Measurements from ENCODE around the gene FN3K.

The FN3K gene

DNA sequence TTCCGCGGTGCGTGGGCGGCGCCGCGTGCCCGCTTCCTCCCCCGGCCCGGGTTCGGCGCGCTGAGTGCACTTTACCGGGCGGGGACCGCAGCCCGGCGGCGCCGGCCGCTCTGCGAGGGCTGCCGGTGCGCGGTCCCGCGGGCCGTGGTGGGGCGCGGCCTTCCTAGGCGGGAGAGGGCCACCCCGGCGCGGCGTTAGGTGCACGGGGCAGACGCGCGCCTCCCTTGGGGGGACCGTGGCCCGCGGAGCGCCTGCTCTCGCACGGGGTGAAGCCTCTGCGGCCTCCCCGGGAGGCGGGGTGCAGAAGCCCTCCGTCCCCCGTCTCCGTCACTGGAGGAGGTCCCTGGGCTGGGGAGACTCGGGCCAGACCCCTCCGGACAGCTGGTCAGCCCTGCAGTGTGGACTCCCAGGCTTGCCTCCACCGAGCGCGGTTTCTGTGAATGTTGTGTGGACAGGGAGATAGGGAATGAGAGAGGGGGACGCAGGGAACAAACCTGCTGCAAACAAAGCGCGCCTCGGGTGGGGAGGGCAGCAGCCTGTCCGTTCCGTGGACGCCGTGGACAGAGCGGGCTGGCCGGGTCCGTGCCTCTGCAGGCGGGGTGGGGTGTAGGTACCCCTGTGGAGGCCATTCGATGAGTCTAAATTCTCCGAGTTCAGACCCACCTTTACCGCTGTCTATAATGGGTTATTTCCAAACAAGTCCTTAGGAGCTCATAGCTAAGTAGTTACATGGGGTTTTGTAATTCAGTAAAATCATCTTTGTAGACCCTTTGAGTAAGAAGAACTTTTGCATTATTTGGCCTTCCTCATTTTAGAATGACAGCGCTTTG is 17.2 kb downstream of the FN3K start:
- H2BK12ac ChIP-seq (ENCODE audit: low read length in 2 of 2): no peak overlapping the region
- H4K8ac ChIP-seq (ENCODE audit: low read length): peak overlapping the region; percentile 66
- peak overlapping the region; percentile 75 for H2BK120ac ChIP-seq (ENCODE audit: low read depth, low read length)
- H3K9ac ChIP-seq (ENCODE audit: low read length): peak overlapping the region; percentile 87
- DNase-seq: peak; percentile 65
- H2AK5ac ChIP-seq (ENCODE audit: low read length, severe bottlenecking): no peak overlapping the region
- WGBS: 2% methylated on average over 42 of the region's 72 CpGs
- no peak overlapping the region for H4K91ac ChIP-seq (ENCODE audit: low read length)
- peaks cover 3 to 8% of the 10 kb centered on the region in 2 experiments for H3K36me3 ChIP-seq (ENCODE audit: control insufficient read depth in 1 of 2, insufficient read depth in 2 of 2, low read depth in 1 of 2, low read length in 2 of 2)
- peak overlapping the region in 1 of 2 experiments; percentile 86 for H3K18ac ChIP-seq (ENCODE audit: low read depth in 1 of 2, low read length in 2 of 2)
- peak overlapping the region; percentile 97 for H3K4me2 ChIP-seq (ENCODE audit: low read length, poor library complexity, severe bottlenecking)
- H3K27me3 ChIP-seq (ENCODE audit: control insufficient read depth in 1 of 2, insufficient read depth in 1 of 2, low read length in 2 of 2): no peaks in the 10 kb centered on the region
- peak overlapping the region; percentile 86 for H2AFZ ChIP-seq (ENCODE audit: low read depth, low read length)
- no peak overlapping the region for H3K27ac ChIP-seq (ENCODE audit: low read length, poor library complexity, severe bottlenecking)
- H3K23ac ChIP-seq (ENCODE audit: low read length in 2 of 2): peak overlapping the region in 1 of 2 experiments; percentile 98
- H2BK5ac ChIP-seq (ENCODE audit: low read depth, low read length, poor library complexity, severe bottlenecking): no peak overlapping the region
- no peak overlapping the region for H3K4ac ChIP-seq (ENCODE audit: low read depth in 1 of 2, low read length in 2 of 2)
- peak overlapping the region; percentile 93 for H3K4me3 ChIP-seq (ENCODE audit: insufficient read depth in 1 of 2, low read depth in 1 of 2, low read length in 2 of 2)
- peak overlapping the region in 1 of 2 experiments; percentile 90 for H3K14ac ChIP-seq (ENCODE audit: low read length in 2 of 2)
- H3K79me1 ChIP-seq (replicated peaks; ENCODE audit: low read length, poor library complexity, severe bottlenecking): peaks cover 32% of the 10 kb centered on the region
- no peak overlapping the region for H2BK15ac ChIP-seq (ENCODE audit: low read depth, poor library complexity, severe bottlenecking)
- H3K4me1 ChIP-seq (ENCODE audit: control insufficient read depth, insufficient read depth, low read depth, low read length): peaks cover 12% of the 10 kb centered on the region
- no peaks in the 10 kb centered on the region for H3K9me3 ChIP-seq (ENCODE audit: control insufficient read depth, low read length)

DNA sequence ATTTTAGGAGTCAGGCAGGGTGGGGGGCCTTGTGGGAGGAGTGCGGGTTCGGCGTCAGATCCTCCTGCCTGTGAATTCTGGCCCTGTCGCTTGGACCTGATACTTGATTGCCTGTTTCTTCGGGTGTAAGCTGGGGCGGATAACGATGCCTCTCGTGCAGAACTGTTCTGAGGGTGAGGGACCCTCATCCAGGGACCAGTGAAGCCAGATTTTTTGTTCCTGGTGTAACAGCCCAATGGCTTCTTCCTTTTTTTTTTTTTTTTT is 17.7 kb downstream of the FN3K start:
- peak overlapping the region; percentile 87 for H3K9ac ChIP-seq (ENCODE audit: low read length)
- peak overlapping the region; percentile 97 for H3K4me2 ChIP-seq (ENCODE audit: low read length, poor library complexity, severe bottlenecking)
- WGBS: 68% methylated on average over 8 of the region's 8 CpGs
- peak overlapping the region in 1 of 2 experiments; percentile 93 for H3K4me3 ChIP-seq (ENCODE audit: insufficient read depth in 1 of 2, low read depth in 1 of 2, low read length in 2 of 2)
- H3K27ac ChIP-seq (ENCODE audit: low read length, poor library complexity, severe bottlenecking): no peak overlapping the region
- H3K9me3 ChIP-seq (ENCODE audit: control insufficient read depth, low read length): no peaks in the 10 kb centered on the region
- H2BK12ac ChIP-seq (ENCODE audit: low read length in 2 of 2): no peak overlapping the region
- peaks cover 33% of the 10 kb centered on the region for H3K79me1 ChIP-seq (replicated peaks; ENCODE audit: low read length, poor library complexity, severe bottlenecking)
- no peak overlapping the region for H2BK5ac ChIP-seq (ENCODE audit: low read depth, low read length, poor library complexity, severe bottlenecking)
- H3K23ac ChIP-seq (ENCODE audit: low read length in 2 of 2): no peak overlapping the region
- no peak for DNase-seq
- H2AFZ ChIP-seq (ENCODE audit: low read depth, low read length): no peak overlapping the region
- no peak overlapping the region for H3K4ac ChIP-seq (ENCODE audit: low read depth in 1 of 2, low read length in 2 of 2)
- no peaks in the 10 kb centered on the region for H3K27me3 ChIP-seq (ENCODE audit: control insufficient read depth in 1 of 2, insufficient read depth in 1 of 2, low read length in 2 of 2)
- H2AK5ac ChIP-seq (ENCODE audit: low read length, severe bottlenecking): no peak overlapping the region
- no peak overlapping the region for H2BK120ac ChIP-seq (ENCODE audit: low read depth, low read length)
- no peak overlapping the region for H4K91ac ChIP-seq (ENCODE audit: low read length)
- no peak overlapping the region for H2BK15ac ChIP-seq (ENCODE audit: low read depth, poor library complexity, severe bottlenecking)
- H4K8ac ChIP-seq (ENCODE audit: low read length): no peak overlapping the region
- H3K18ac ChIP-seq (ENCODE audit: low read depth in 1 of 2, low read length in 2 of 2): no peak overlapping the region
- H3K4me1 ChIP-seq (ENCODE audit: control insufficient read depth, insufficient read depth, low read depth, low read length): peaks cover 12% of the 10 kb centered on the region
- H3K14ac ChIP-seq (ENCODE audit: low read length in 2 of 2): no peak overlapping the region
- H3K36me3 ChIP-seq (ENCODE audit: control insufficient read depth in 1 of 2, insufficient read depth in 2 of 2, low read depth in 1 of 2, low read length in 2 of 2): peaks cover 3 to 8% of the 10 kb centered on the region in 2 experiments

- Histone ChIP-seq H3K36me3 (ENCODE audit: control insufficient read depth in 1 of 2, insufficient read depth in 2 of 2, low read depth in 1 of 2, low read length in 2 of 2) (peaks cover 3 to 8% of the 10 kb centered on the region in 2 experiments), H3K4me2 (ENCODE audit: low read length, poor library complexity, severe bottlenecking) (no peak overlapping the region), H3K4me1 (ENCODE audit: control insufficient read depth, insufficient read depth, low read depth, low read length) (peaks cover 12% of the 10 kb centered on the region), H3K18ac (ENCODE audit: low read depth in 1 of 2, low read length in 2 of 2) (no peak overlapping the region), H4K91ac (ENCODE audit: low read length) (no peak overlapping the region), H2BK15ac (ENCODE audit: low read depth, poor library complexity, severe bottlenecking) (no peak overlapping the region), H3K27me3 (ENCODE audit: control insufficient read depth in 1 of 2, insufficient read depth in 1 of 2, low read length in 2 of 2) (no peaks in the 10 kb centered on the region), H3K9ac (ENCODE audit: low read length) (no peak overlapping the region), H2AK5ac (ENCODE audit: low read length, severe bottlenecking) (no peak overlapping the region), H3K14ac (ENCODE audit: low read length in 2 of 2) (no peak overlapping the region), H2BK5ac (ENCODE audit: low read depth, low read length, poor library complexity, severe bottlenecking) (no peak overlapping the region), H2BK120ac (ENCODE audit: low read depth, low read length) (no peak overlapping the region), H2BK12ac (ENCODE audit: low read length in 2 of 2) (no peak overlapping the region), H3K23ac (ENCODE audit: low read length in 2 of 2) (no peak overlapping the region), H3K4ac (ENCODE audit: low read depth in 1 of 2, low read length in 2 of 2) (no peak overlapping the region), H3K79me1 (replicated peaks; ENCODE audit: low read length, poor library complexity, severe bottlenecking) (peaks cover 41% of the 10 kb centered on the region), H3K9me3 (ENCODE audit: control insufficient read depth, low read length) (no peaks in the 10 kb centered on the region), H3K27ac (ENCODE audit: low read length, poor library complexity, severe bottlenecking) (no peak overlapping the region), H2AFZ (ENCODE audit: low read depth, low read length) (no peak overlapping the region), H3K4me3 (ENCODE audit: insufficient read depth in 1 of 2, low read depth in 1 of 2, low read length in 2 of 2) (no peak overlapping the region), H4K8ac (ENCODE audit: low read length) (no peak overlapping the region)
- 88% methylated on average over 19 of the region's 19 CpGs for WGBS
- DNase-seq: no peak
These were observed 19.1 kb downstream of the FN3K start for GRCh38 chr17:82754297-82755208.

DNA sequence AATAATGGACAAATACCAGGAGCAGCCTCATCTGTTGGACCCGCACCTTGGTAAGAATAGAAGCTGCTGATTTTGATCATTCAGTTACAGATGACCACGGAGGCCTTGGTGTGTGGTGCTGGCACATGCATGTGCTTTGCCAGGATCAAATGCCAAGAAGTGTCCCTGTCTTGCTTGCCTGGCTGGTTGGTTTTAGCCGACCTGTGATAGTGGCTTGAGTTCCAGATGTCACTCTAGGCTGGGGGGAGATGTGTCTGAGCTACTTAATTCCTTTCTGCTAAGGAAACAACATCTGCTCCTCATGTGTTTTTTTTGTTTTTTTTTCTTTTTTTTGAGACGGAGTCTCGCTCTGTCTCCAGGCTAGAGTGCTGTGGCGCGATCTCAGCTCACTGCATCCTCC is 20.8 kb downstream of the FN3K start:
- Histone ChIP-seq H2AFZ (ENCODE audit: low read depth, low read length) (no peak overlapping the region), H2BK120ac (ENCODE audit: low read depth, low read length) (no peak overlapping the region), H4K91ac (ENCODE audit: low read length) (no peak overlapping the region), H4K8ac (ENCODE audit: low read length) (no peak overlapping the region), H3K14ac (ENCODE audit: low read length in 2 of 2) (no peak overlapping the region), H3K36me3 (ENCODE audit: control insufficient read depth in 1 of 2, insufficient read depth in 2 of 2, low read depth in 1 of 2, low read length in 2 of 2) (peaks cover 3 to 8% of the 10 kb centered on the region in 2 experiments), H2BK15ac (ENCODE audit: low read depth, poor library complexity, severe bottlenecking) (no peak overlapping the region), H3K4me2 (ENCODE audit: low read length, poor library complexity, severe bottlenecking) (no peak overlapping the region), H3K27me3 (ENCODE audit: control insufficient read depth in 1 of 2, insufficient read depth in 1 of 2, low read length in 2 of 2) (no peaks in the 10 kb centered on the region), H2BK5ac (ENCODE audit: low read depth, low read length, poor library complexity, severe bottlenecking) (no peak overlapping the region), H3K9me3 (ENCODE audit: control insufficient read depth, low read length) (no peaks in the 10 kb centered on the region), H3K27ac (ENCODE audit: low read length, poor library complexity, severe bottlenecking) (no peak overlapping the region), H3K4me1 (ENCODE audit: control insufficient read depth, insufficient read depth, low read depth, low read length) (peaks cover 9% of the 10 kb centered on the region), H3K4ac (ENCODE audit: low read depth in 1 of 2, low read length in 2 of 2) (no peak overlapping the region), H2BK12ac (ENCODE audit: low read length in 2 of 2) (no peak overlapping the region), H3K9ac (ENCODE audit: low read length) (no peak overlapping the region), H3K79me1 (replicated peaks; ENCODE audit: low read length, poor library complexity, severe bottlenecking) (peaks cover 43% of the 10 kb centered on the region), H3K18ac (ENCODE audit: low read depth in 1 of 2, low read length in 2 of 2) (no peak overlapping the region), H3K23ac (ENCODE audit: low read length in 2 of 2) (no peak overlapping the region), H3K4me3 (ENCODE audit: insufficient read depth in 1 of 2, low read depth in 1 of 2, low read length in 2 of 2) (no peak overlapping the region), H2AK5ac (ENCODE audit: low read length, severe bottlenecking) (peak overlapping the region; percentile 72)
- no peak for DNase-seq
- 93% methylated on average over 7 of the region's 7 CpGs for WGBS

Data from mesenchymal stem cell (in vitro differentiated cells and primary cell).